Endodermal cell (in vitro differentiated cells): ENCODE data around the gene AHNAK. TPM values are rescaled to one million over a fixed set of nuclear protein-coding genes. Genes with fewer than 3 reads are reported as not detected.

Experiments
- DNase-seq: peaks from one replicate; pipeline ENCODE4 v3.0.0-alpha.2; 2017
- H3K27ac ChIP-seq: 2 replicates; pipeline ENCODE4 v1.5.1; 2013; ENCODE audit warnings: mild to moderate bottlenecking, low read depth, low read length, moderate library complexity
- H3K27me3 ChIP-seq: 2 replicates; pipeline ENCODE4 v1.6.1; 2013; ENCODE audit warnings: mild to moderate bottlenecking, low read length, moderate library complexity; ENCODE audit not compliant: insufficient read depth, control insufficient read depth, poor library complexity, severe bottlenecking
- H3K36me3 ChIP-seq: 2 replicates; pipeline ENCODE4 v1.7.0; 2013; ENCODE audit warnings: mild to moderate bottlenecking, low read length, moderate library complexity; ENCODE audit not compliant: control insufficient read depth, insufficient read depth
- H3K4me1 ChIP-seq: one replicate; pipeline ENCODE4 v1.7.0; 2013; ENCODE audit warnings: low read length; ENCODE audit not compliant: control insufficient read depth, insufficient read depth
- H3K4me3 ChIP-seq: 2 replicates; pipeline ENCODE4 v1.5.1; 2013; ENCODE audit warnings: mild to moderate bottlenecking, low read length, moderate library complexity
- H3K9ac ChIP-seq: 2 replicates; pipeline ENCODE4 v1.6.1; 2013; ENCODE audit warnings: mild to moderate bottlenecking, low read length, moderate library complexity; ENCODE audit not compliant: poor library complexity, severe bottlenecking; ENCODE audit errors: extremely low read depth
- H3K9me3 ChIP-seq: 2 replicates; pipeline ENCODE4 v1.6.1; 2013; ENCODE audit warnings: mild to moderate bottlenecking, low read length, moderate library complexity; ENCODE audit not compliant: control insufficient read depth
- H3K27ac Mint-ChIP-seq: 2 replicates; pipeline ENCODE4 v1.8.0; 2020; ENCODE audit warnings: mixed read lengths
- H3K27me3 Mint-ChIP-seq: 2 replicates; pipeline ENCODE4 v1.8.0; 2021; ENCODE audit warnings: mild to moderate bottlenecking, mixed read lengths; ENCODE audit not compliant: insufficient read depth
- H3K36me3 Mint-ChIP-seq: 2 replicates; pipeline ENCODE4 v1.8.0; 2020; ENCODE audit warnings: low read depth, mixed read lengths
- H3K4me1 Mint-ChIP-seq: 2 replicates; pipeline ENCODE4 v1.8.0; 2020; ENCODE audit warnings: mixed read lengths
- H3K4me3 Mint-ChIP-seq: 2 replicates; pipeline ENCODE4 v1.8.0; 2020; ENCODE audit warnings: mild to moderate bottlenecking, moderate library complexity, mixed read lengths
- H3K9me3 Mint-ChIP-seq: 2 replicates; pipeline ENCODE4 v1.8.0; 2020; ENCODE audit warnings: mild to moderate bottlenecking, mixed read lengths
- CTCF ChIP-seq: fragments of 200-600 bp; sonication (generic); conservative IDR thresholded peaks from 2 replicates; pipeline ENCODE4 v1.5.0; 2021; ENCODE audit warnings: antibody characterized with exemption, mild to moderate bottlenecking
- WGBS, 2 experiments: methylation state at CpG; one replicate each; pipeline versions ENCODE4 v1.1.5 to v1.1.7; 2013; ENCODE audit warnings: missing lambda C conversion rate in 2 of 2, mixed read lengths in 1 of 2; ENCODE audit not compliant: insufficient coverage in 1 of 2, insufficient read length in 1 of 2; 5-methylcytosine and 5-hydroxymethylcytosine counted together
- total RNA-seq, 2 donors: library from RNA; stranded (reverse); fragmentation: NEBNext Ultra II Directional in 1 of 2; extraction: Animal tissue kit (Norgen Biotek cat#: 25700) in 1 of 2; gene quantifications; 2 replicates in 1 of 2; 3 replicates in 1 of 2; pipeline ENCODE4 v1.2.1, GENCODE V29; 2021

AHNAK gene
- total RNA-seq, 2 donors from 2014 or later, result 109 to 165 TPM

- no peak for TF ChIP-seq CTCF
- Mint-ChIP-seq H3K27me3 (no peaks in the 10 kb centered on the region), H3K9me3 (no peaks in the 10 kb centered on the region), H3K4me3 (no peak overlapping the region), H3K4me1 (peaks cover 13% of the 10 kb centered on the region), H3K36me3 (peaks cover 61% of the 10 kb centered on the region), H3K27ac (no peak overlapping the region)
- H3K36me3 ChIP-seq, result peaks cover 73% of the 10 kb centered on the region
- H3K27me3 ChIP-seq, result no peaks in the 10 kb centered on the region
- H3K4me1 ChIP-seq, result no peaks in the 10 kb centered on the region
- no peak overlapping the region for H3K4me3 ChIP-seq
- 92 to 100% methylated on average over 5 to 12 of the region's 12 CpGs for WGBS, 2 experiments
- H3K9ac ChIP-seq, result no peak overlapping the region
- peaks cover 21% of the 10 kb centered on the region for H3K9me3 ChIP-seq
- no peak overlapping the region for H3K27ac ChIP-seq
- DNase-seq, result no peak
Observed at GRCh38 chr11:62535802-62536201, 10.8 kb downstream of the AHNAK start.

DNA sequence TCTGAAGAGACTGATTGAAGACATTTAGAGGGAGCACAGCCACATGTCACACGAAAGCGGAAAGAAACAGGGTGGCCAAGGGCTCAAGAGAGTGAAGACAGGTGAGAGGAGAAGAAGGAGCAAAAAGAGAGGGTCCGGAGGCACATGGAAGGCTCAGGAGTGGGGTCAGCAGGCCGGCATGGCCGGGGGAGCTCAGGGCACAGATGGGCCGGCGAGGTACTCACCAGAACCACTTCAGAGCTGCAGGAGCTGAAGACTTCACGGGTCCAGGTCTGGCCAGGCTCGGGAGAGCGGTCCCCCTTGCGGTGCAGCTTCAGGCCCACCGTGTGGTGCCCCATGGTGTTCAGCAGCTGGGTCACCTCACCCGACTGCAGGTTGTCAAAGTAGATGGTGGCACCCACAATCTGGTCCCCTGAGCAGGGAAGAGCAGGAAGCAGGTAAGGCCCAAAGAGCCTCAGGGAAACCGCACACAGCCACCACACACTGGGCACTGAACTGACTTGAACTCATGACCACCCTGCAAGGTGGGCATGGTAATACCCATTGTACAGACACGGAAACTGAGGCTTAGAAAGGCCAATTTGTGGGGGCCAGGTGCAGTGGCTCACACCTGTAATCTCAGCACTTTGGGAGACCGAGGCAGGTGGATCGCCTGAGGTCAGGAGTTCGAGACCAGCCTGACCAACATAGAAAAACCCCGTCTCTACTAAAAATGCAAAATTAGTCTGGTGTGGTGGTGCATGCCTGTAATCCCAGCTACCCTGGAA is 11.6 kb downstream of the AHNAK start:
- H3K4me3 Mint-ChIP-seq, result no peak overlapping the region
- WGBS, 2 experiments, result 95% methylated on average over 10 to 19 of the region's 19 CpGs
- Histone ChIP-seq H3K36me3 (peaks cover 77% of the 10 kb centered on the region), H3K27ac (no peak overlapping the region), H3K27me3 (no peaks in the 10 kb centered on the region), H3K9me3 (peaks cover 29% of the 10 kb centered on the region), H3K9ac (no peak overlapping the region), H3K4me3 (no peak overlapping the region), H3K4me1 (no peaks in the 10 kb centered on the region)
- DNase-seq, result no peak
- no peak for TF ChIP-seq CTCF
- peaks cover 11% of the 10 kb centered on the region for H3K4me1 Mint-ChIP-seq
- H3K9me3 Mint-ChIP-seq, result no peaks in the 10 kb centered on the region
- peaks cover 69% of the 10 kb centered on the region for H3K36me3 Mint-ChIP-seq
- no peaks in the 10 kb centered on the region for H3K27me3 Mint-ChIP-seq
- no peak overlapping the region for H3K27ac Mint-ChIP-seq

- H3K4me3 Mint-ChIP-seq, result no peak overlapping the region
- H3K27ac Mint-ChIP-seq, result no peak overlapping the region
- DNase-seq, result no peak
- H3K9me3 Mint-ChIP-seq, result no peaks in the 10 kb centered on the region
- H3K36me3 Mint-ChIP-seq, result peaks cover 90% of the 10 kb centered on the region
- H3K9ac ChIP-seq, result no peak overlapping the region
- no peak overlapping the region for H3K27ac ChIP-seq
- WGBS, 2 experiments, result 94 to 98% methylated on average over 2 of the region's 2 CpGs
- peaks cover 4% of the 10 kb centered on the region for H3K4me1 Mint-ChIP-seq
- no peak overlapping the region for H3K4me3 ChIP-seq
- H3K36me3 ChIP-seq, result peaks cover 92% of the 10 kb centered on the region
- TF ChIP-seq CTCF, result no peak
- no peaks in the 10 kb centered on the region for H3K27me3 Mint-ChIP-seq
- H3K27me3 ChIP-seq, result no peaks in the 10 kb centered on the region
- H3K9me3 ChIP-seq, result peaks cover 35% of the 10 kb centered on the region
- H3K4me1 ChIP-seq, result no peaks in the 10 kb centered on the region
Observed at GRCh38 chr11:62532096-62532495, 14.5 kb downstream of the AHNAK start.
